HL-60 (cell line): ENCODE measurements around the gene RPS14.
A peak's percentile ranks its signal among the peaks of the same experiment; 100 is the strongest.

Experiments
- DNase-seq, 2 experiments: peaks; one replicate each; pipeline ENCODE4 v3.0.0-alpha.2; 2010 to 2020; ENCODE audit warnings: low read depth in 1 of 2, low spot score in 1 of 2
- H3K27ac ChIP-seq: fragments of 250-450 bp; sonication (Bioruptor Pico); replicated peaks from 2 replicates; pipeline ENCODE4 v1.5.1; 2020; ENCODE audit warnings: mild to moderate bottlenecking, moderate library complexity
- H3K27me3 ChIP-seq: fragments of 250-450 bp; sonication (Bioruptor Pico); 2 replicates; pipeline ENCODE4 v1.5.1; 2021; ENCODE audit warnings: mild to moderate bottlenecking, moderate library complexity; ENCODE audit not compliant: insufficient read depth, poor library complexity, severe bottlenecking
- H3K4me3 ChIP-seq: replicated peaks from 2 replicates; pipeline ENCODE4 v1.5.1; 2011; ENCODE audit warnings: mild to moderate bottlenecking, control low read depth, low read length; ENCODE audit not compliant: insufficient read depth
- GABPA ChIP-seq: IDR thresholded peaks from 2 replicates; pipeline ENCODE4 v1.6.1; 2012; ENCODE audit warnings: low read depth
- POLR2AphosphoS5 ChIP-seq: IDR thresholded peaks from 2 replicates; pipeline ENCODE4 v1.6.1; 2012; ENCODE audit warnings: low read depth
- SPI1 ChIP-seq: IDR thresholded peaks from 2 replicates; pipeline ENCODE4 v1.6.1; 2012; ENCODE audit warnings: low read depth, mild to moderate bottlenecking, borderline replicate concordance
- TF ChIP-seq, protein P1 (sequence below): IDR thresholded peaks from 2 replicates; pipeline ENCODE4 v1.6.1; 2012; ENCODE audit warnings: low read depth; ENCODE audit not compliant: insufficient replicate concordance
- TF ChIP-seq, protein P2 (sequence below): IDR thresholded peaks from one replicate; pipeline ENCODE4 v1.5.1; 2011; ENCODE audit warnings: low read length, control low read depth, inconsistent platforms; ENCODE audit not compliant: insufficient read depth

The RPS14 gene

DNA sequence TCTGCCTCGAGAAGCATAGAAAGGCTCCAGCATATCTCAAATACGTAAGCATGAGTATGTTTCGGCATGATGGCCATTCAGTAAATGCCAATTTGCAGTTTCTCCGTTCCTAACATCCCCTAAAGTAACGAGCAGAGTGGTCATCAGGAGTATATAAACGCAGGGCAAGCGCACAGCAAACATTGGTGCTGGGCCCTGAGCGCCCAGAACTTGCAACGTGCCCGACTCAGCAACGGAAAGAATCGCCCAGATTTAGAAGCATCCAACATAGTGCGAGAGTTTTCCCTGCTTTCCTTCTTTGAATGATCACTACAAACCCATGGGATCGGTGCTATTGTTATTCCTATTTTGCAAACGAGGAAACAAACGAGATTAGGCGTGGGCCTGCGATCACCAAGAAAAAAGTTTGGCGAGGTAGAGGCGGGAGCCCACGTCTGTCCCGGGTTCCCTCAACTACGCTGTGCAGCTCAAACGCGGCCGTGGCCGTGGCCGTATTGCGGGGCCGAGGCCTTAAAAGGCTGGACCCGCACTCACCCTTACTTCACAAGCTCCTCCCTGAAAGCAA is 505 bp downstream of the RPS14 start:
- Histone ChIP-seq H3K27me3 (no peaks in the 10 kb centered on the region), H3K27ac (peak overlapping the region; percentile 99), H3K4me3 (peak overlapping the region; percentile 64)
- TF ChIP-seq GABPA, result no peak
- TF ChIP-seq SPI1, result no peak
- no peak for TF ChIP-seq POLR2AphosphoS5
- TF ChIP-seq, protein P1, sequence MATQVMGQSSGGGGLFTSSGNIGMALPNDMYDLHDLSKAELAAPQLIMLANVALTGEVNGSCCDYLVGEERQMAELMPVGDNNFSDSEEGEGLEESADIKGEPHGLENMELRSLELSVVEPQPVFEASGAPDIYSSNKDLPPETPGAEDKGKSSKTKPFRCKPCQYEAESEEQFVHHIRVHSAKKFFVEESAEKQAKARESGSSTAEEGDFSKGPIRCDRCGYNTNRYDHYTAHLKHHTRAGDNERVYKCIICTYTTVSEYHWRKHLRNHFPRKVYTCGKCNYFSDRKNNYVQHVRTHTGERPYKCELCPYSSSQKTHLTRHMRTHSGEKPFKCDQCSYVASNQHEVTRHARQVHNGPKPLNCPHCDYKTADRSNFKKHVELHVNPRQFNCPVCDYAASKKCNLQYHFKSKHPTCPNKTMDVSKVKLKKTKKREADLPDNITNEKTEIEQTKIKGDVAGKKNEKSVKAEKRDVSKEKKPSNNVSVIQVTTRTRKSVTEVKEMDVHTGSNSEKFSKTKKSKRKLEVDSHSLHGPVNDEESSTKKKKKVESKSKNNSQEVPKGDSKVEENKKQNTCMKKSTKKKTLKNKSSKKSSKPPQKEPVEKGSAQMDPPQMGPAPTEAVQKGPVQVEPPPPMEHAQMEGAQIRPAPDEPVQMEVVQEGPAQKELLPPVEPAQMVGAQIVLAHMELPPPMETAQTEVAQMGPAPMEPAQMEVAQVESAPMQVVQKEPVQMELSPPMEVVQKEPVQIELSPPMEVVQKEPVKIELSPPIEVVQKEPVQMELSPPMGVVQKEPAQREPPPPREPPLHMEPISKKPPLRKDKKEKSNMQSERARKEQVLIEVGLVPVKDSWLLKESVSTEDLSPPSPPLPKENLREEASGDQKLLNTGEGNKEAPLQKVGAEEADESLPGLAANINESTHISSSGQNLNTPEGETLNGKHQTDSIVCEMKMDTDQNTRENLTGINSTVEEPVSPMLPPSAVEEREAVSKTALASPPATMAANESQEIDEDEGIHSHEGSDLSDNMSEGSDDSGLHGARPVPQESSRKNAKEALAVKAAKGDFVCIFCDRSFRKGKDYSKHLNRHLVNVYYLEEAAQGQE, result no peak
- TF ChIP-seq, protein P2, sequence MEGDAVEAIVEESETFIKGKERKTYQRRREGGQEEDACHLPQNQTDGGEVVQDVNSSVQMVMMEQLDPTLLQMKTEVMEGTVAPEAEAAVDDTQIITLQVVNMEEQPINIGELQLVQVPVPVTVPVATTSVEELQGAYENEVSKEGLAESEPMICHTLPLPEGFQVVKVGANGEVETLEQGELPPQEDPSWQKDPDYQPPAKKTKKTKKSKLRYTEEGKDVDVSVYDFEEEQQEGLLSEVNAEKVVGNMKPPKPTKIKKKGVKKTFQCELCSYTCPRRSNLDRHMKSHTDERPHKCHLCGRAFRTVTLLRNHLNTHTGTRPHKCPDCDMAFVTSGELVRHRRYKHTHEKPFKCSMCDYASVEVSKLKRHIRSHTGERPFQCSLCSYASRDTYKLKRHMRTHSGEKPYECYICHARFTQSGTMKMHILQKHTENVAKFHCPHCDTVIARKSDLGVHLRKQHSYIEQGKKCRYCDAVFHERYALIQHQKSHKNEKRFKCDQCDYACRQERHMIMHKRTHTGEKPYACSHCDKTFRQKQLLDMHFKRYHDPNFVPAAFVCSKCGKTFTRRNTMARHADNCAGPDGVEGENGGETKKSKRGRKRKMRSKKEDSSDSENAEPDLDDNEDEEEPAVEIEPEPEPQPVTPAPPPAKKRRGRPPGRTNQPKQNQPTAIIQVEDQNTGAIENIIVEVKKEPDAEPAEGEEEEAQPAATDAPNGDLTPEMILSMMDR, result no peak
- no peak for DNase-seq

DNA sequence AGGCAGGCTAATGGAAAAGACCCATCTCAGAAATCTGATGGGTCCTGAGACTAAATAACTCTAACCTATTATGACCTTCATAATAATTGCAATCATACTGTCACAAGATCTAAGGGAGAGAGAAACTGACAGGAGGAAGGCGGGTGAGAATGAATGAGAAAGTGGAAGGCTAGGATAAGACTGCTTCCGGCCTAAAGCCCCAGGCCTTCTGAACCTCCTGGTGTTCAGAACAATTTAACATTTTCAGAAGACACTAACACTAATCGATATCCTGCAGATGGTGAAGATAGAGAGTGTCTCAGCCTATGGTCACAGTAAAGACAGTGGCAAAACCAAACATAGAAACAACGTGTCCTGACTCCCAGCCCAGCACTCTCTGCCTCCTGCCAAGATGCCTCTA is 1.2 kb downstream of the RPS14 start:
- no peak for DNase-seq
- peak overlapping the region; percentile 64 for H3K4me3 ChIP-seq
- peak overlapping the region; percentile 99 for H3K27ac ChIP-seq
- H3K27me3 ChIP-seq, result no peaks in the 10 kb centered on the region
- TF ChIP-seq POLR2AphosphoS5 (no peak), GABPA (no peak), SPI1 (no peak)
- TF ChIP-seq, protein P1, result no peak
- TF ChIP-seq, protein P2, result no peak

DNA sequence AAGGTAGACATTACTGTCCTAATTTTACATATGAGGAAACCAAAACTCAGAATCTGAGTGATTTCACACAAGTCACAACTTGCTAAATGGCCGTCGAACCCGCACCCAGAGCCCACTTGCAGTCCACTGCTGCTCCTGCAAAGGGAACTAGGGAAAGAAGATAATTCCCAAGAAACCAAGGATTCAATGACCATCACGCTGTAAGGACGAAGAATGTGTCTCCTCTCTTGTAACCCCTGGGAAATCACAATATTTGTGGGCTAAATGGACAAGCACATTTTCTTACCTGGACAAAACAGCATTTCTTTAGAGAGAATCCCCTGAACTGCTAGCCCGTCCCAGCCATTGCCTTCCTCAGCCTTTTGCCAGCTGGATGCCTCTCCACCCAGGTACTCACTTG is 2.4 kb downstream of the RPS14 start:
- Histone ChIP-seq H3K4me3 (peak overlapping the region; percentile 64), H3K27ac (peak overlapping the region; percentile 99), H3K27me3 (no peaks in the 10 kb centered on the region)
- no peak for DNase-seq
- TF ChIP-seq, protein P2, result no peak
- TF ChIP-seq, protein P1, result no peak
- TF ChIP-seq SPI1 (no peak), POLR2AphosphoS5 (no peak), GABPA (no peak)
